ACC112 (cell line): Measurements from ENCODE around the gene CCDC192.
"Not testable (repeated sequence)": the region's sequence is repeated elsewhere in the genome, so short reads cannot be mapped to it uniquely, and the experiment has no call there.

Source experiments
- H2AFZ ChIP-seq: fragments of 200-600 bp; sonication (generic); one replicate; pipeline ENCODE4 v1.6.0; 2017; ENCODE audit warnings: antibody characterized with exemption, low read length; ENCODE audit not compliant: unreplicated experiment
- H3K27ac ChIP-seq: fragments of 200-600 bp; sonication (generic); 2 replicates; pipeline ENCODE4 v1.5.1; 2014; ENCODE audit warnings: low read depth, mild to moderate bottlenecking, antibody characterized with exemption, low read length, moderate library complexity
- H3K27me3 ChIP-seq: fragments of 200-600 bp; sonication (generic); 2 replicates; pipeline ENCODE4 v1.6.1; 2014; ENCODE audit warnings: mild to moderate bottlenecking, antibody characterized with exemption, low read length, moderate library complexity, mixed read lengths; ENCODE audit not compliant: insufficient read depth
- H3K36me3 ChIP-seq: fragments of 200-600 bp; sonication (generic); 2 replicates; pipeline ENCODE4 v1.6.1; 2016; ENCODE audit warnings: mild to moderate bottlenecking, antibody characterized with exemption, low read length, moderate library complexity, mixed read lengths; ENCODE audit not compliant: insufficient read depth
- H3K4me1 ChIP-seq: fragments of 200-600 bp; sonication (generic); one replicate; pipeline ENCODE4 v1.6.1; 2016; ENCODE audit warnings: low read length, mixed read lengths; ENCODE audit not compliant: insufficient read depth, unreplicated experiment, control insufficient read depth
- H3K4me3 ChIP-seq: fragments of 200-600 bp; sonication (generic); 2 replicates; pipeline ENCODE4 v1.5.1; 2014; ENCODE audit warnings: mild to moderate bottlenecking, low read depth, low read length
- H3K79me2 ChIP-seq: fragments of 200-600 bp; sonication (generic); one replicate; pipeline ENCODE4 v1.6.0; 2016; ENCODE audit warnings: low read length; ENCODE audit not compliant: control insufficient read depth, unreplicated experiment, insufficient read depth

The CCDC192 gene

GRCh38 chr5:127844581-127845021 is 141.4 kb downstream of the CCDC192 start:
- no peak overlapping the region for H3K27ac ChIP-seq
- H3K79me2 ChIP-seq: no peaks in the 10 kb centered on the region
- H2AFZ ChIP-seq: no peak overlapping the region
- no peak overlapping the region for H3K4me3 ChIP-seq
- H3K27me3 ChIP-seq: no peaks in the 10 kb centered on the region
- no peaks in the 10 kb centered on the region for H3K36me3 ChIP-seq
- H3K4me1 ChIP-seq: peaks cover 15% of the 10 kb centered on the region

DNA sequence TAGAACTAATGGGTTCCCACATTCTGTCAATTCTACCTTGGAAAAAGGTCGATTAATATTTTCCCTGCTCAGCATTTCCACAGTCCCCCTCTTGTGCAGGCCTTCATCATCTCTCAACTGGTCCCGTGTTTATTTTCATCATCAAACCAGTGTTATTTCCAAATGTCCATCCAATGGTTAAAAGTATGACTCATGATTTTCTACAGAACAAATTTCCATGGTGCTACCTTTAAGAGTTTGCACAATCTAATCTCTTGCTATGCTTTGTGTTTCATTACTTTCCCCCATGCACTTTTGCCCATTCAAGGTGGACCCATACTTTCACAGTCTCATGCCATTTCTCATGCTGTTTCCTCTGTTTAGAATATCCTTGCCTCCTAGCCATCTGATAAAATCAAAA is 143.7 kb downstream of the CCDC192 start:
- Histone ChIP-seq H3K27ac (no peak overlapping the region), H3K4me1 (no peaks in the 10 kb centered on the region), H2AFZ (no peak overlapping the region), H3K36me3 (no peaks in the 10 kb centered on the region), H3K27me3 (no peaks in the 10 kb centered on the region), H3K4me3 (no peak overlapping the region), H3K79me2 (no peaks in the 10 kb centered on the region)

DNA sequence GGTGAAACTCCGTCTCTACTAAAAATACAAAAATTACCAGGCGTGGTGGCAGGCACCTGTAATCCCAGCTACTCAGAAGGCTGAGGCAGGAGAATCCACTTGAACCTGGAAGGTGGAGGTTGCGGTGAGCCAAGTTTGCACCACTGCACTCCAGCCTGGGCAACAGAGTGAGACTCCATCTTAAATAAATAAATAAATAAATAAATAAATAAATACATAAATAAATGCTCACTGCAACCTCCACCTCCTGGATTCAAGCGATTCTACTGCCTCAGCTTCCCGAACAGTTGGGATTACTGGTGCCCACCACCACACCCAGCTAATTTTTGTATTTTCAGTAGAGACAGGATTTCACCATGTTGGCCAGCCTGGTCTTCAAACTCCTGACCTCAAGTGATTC is 144.4 kb downstream of the CCDC192 start:
- H3K27me3 ChIP-seq, H2AFZ ChIP-seq, H3K79me2 ChIP-seq, H3K4me3 ChIP-seq, H3K27ac ChIP-seq, H3K36me3 ChIP-seq, H3K4me1 ChIP-seq: not testable (repeated sequence)

GRCh38 chr5:127848098-127848497 is 144.9 kb downstream of the CCDC192 start:
- Histone ChIP-seq H3K36me3 (no peaks in the 10 kb centered on the region), H3K4me3 (no peak overlapping the region), H3K4me1 (no peaks in the 10 kb centered on the region), H3K79me2 (no peaks in the 10 kb centered on the region), H2AFZ (no peak overlapping the region), H3K27ac (no peak overlapping the region), H3K27me3 (no peaks in the 10 kb centered on the region)

GRCh38 chr5:127849408-127849807 is 146.2 kb downstream of the CCDC192 start:
- H3K79me2 ChIP-seq: no peaks in the 10 kb centered on the region
- H2AFZ ChIP-seq: no peak overlapping the region
- no peak overlapping the region for H3K27ac ChIP-seq
- no peak overlapping the region for H3K4me3 ChIP-seq
- H3K27me3 ChIP-seq: no peaks in the 10 kb centered on the region
- H3K4me1 ChIP-seq: no peaks in the 10 kb centered on the region
- H3K36me3 ChIP-seq: no peaks in the 10 kb centered on the region

- H3K4me3 ChIP-seq: no peak overlapping the region
- H2AFZ ChIP-seq: no peak overlapping the region
- H3K36me3 ChIP-seq: no peaks in the 10 kb centered on the region
- no peak overlapping the region for H3K27ac ChIP-seq
- no peaks in the 10 kb centered on the region for H3K79me2 ChIP-seq
- no peaks in the 10 kb centered on the region for H3K4me1 ChIP-seq
- no peaks in the 10 kb centered on the region for H3K27me3 ChIP-seq
These were observed 146.7 kb downstream of the CCDC192 start for GRCh38 chr5:127849891-127850290.

DNA sequence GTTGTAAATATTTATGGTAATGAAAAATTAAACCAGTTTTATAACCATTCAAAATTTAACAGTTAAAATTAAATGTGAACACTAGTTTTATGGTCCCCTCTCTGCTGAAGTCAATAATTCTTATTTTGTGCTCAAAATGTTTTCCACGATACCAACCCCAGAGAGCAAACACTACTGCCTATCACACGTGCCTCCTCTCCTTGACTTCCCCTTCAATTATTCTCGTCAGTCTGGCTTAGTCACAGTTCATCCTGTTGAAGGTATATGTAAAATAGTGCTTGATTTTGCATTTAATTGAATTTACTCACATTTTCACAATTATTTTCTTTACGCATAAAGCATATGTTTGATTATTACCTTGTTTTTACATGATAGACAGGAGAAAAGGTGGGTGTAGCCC is 148.8 kb downstream of the CCDC192 start:
- no peaks in the 10 kb centered on the region for H3K79me2 ChIP-seq
- H3K4me1 ChIP-seq: no peaks in the 10 kb centered on the region
- H2AFZ ChIP-seq: no peak overlapping the region
- no peak overlapping the region for H3K4me3 ChIP-seq
- H3K27me3 ChIP-seq: no peaks in the 10 kb centered on the region
- no peaks in the 10 kb centered on the region for H3K36me3 ChIP-seq
- H3K27ac ChIP-seq: no peak overlapping the region

GRCh38 chr5:127854520-127854919 is 151.3 kb downstream of the CCDC192 start:
- Histone ChIP-seq H3K27ac (no peak overlapping the region), H2AFZ (no peak overlapping the region), H3K27me3 (no peaks in the 10 kb centered on the region), H3K36me3 (no peaks in the 10 kb centered on the region), H3K79me2 (no peaks in the 10 kb centered on the region), H3K4me3 (no peak overlapping the region), H3K4me1 (no peaks in the 10 kb centered on the region)

DNA sequence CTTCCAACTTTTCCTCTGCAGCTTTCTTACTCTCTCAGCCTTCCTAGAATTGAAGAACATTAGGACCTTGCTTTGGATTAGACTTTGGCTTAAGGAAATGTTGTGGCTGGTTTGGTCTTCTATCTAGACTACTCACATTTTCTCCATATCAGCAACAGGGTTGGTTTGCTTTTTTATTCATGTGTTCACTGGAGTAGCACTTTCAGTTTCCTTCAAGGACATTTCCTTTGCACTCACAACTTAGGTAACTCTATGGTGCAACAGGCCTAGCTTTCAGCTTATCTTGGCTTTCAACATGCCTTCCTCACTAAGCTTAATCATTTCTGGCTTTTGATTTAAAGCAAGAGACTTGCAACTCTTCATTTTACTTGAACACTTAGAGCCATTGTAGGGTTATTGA is 153.1 kb downstream of the CCDC192 start:
- Histone ChIP-seq H3K27me3 (no peaks in the 10 kb centered on the region), H2AFZ (peak overlapping the region; percentile 10), H3K79me2 (no peaks in the 10 kb centered on the region), H3K4me1 (no peaks in the 10 kb centered on the region), H3K4me3 (no peak overlapping the region), H3K27ac (no peak overlapping the region), H3K36me3 (no peaks in the 10 kb centered on the region)

DNA sequence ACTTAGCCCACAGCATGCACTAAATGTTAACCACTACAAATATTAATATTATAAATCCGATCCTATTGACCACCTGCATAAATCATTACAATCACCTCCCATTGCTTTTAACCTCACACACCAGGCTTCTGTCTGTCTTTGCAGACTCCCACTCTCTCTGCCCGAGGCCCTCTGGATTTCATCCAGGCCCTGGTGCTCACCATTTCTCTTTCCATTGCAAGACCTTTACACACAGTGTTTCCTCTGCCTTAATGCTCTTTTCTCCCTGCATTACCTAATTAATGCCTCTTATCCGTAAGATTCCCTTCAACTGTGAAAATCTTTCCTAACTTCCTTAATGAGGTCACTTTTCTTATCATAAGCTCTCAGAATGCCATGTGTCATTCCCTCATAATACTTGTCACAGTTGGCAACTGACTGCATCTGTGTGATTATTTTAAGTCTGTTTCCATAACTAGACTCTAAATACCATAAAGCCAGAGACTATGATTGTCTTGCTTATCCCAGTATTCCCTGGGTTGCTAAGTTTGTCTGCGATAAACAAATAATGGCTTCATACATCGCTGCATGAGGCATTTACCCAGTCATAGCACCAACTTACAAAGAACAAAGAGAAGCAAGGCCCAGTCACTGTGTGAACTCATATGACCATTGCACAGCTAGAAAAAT is 155.1 kb downstream of the CCDC192 start:
- H3K4me3 ChIP-seq: no peak overlapping the region
- H3K36me3 ChIP-seq: no peaks in the 10 kb centered on the region
- no peak overlapping the region for H3K27ac ChIP-seq
- H3K4me1 ChIP-seq: peaks cover 12% of the 10 kb centered on the region
- H2AFZ ChIP-seq: no peak overlapping the region
- H3K27me3 ChIP-seq: no peaks in the 10 kb centered on the region
- H3K79me2 ChIP-seq: no peaks in the 10 kb centered on the region

DNA sequence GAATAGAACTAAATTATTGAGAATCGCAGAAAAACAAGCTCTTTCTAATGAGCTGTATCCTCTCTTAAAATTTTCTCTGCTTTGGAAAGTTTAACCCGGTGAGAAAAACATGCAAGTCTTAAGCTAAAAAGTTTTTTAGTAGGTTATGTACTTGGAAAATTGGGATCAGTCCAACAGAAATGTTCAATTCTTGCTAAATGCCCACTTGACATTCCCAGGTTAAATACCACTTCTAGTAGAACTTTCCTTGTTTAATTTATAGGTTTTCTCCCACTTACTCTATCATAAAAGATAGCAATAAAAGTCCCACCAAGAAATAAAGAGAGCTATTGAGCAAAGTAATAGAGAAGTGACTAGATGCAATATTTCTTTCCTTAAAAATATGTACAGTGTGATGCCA is 157.1 kb downstream of the CCDC192 start:
- H3K4me1 ChIP-seq: peaks cover 25% of the 10 kb centered on the region
- H3K4me3 ChIP-seq: no peak overlapping the region
- no peaks in the 10 kb centered on the region for H3K79me2 ChIP-seq
- H2AFZ ChIP-seq: no peak overlapping the region
- H3K36me3 ChIP-seq: no peaks in the 10 kb centered on the region
- no peaks in the 10 kb centered on the region for H3K27me3 ChIP-seq
- H3K27ac ChIP-seq: no peak overlapping the region
